GM21515 (cell line): ENCODE measurements around the gene PPP1R12A.
A peak's percentile ranks its signal among the peaks of the same experiment; 100 is the strongest.

ENCODE experiments used
- ATAC-seq: cut with Tn5 transposase; IDR thresholded peaks from one replicate; pipeline ENCODE4 v1.9.1; 2021; ENCODE audit not compliant: unreplicated experiment

Gene PPP1R12A

DNA sequence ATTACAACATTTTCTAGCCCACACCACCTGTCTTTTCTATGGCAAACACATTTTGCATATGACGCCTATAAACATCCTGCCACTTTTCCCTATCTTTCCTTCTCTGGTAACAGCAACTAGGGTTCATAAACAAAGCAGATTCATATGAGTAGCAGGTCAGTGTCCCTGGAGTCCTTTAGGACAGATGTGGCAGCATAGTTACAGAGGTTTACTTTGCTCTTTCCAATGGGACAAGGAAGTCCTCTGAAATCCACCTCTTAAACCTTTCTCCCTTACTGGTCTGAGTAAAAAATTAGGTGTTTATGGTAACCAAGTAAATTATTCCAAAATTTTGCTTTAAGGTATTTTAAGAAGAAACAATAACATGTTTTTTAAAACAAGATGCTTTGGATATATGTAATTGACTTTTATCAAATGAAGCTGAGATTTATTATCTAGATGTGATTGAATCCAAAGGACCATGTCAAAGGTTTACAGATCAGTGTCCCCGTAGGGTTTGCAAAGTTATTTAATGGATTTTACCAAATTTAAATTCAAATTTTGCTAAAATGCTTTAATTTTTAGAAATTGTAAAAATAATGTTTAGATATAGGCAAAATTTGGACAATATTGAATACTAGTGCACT, 164.9 kb downstream of the PPP1R12A start:
- ATAC-seq, result no peak

GRCh38 chr12:79769189-79769859, 165.6 kb downstream of the PPP1R12A start:
- no peak for ATAC-seq

DNA sequence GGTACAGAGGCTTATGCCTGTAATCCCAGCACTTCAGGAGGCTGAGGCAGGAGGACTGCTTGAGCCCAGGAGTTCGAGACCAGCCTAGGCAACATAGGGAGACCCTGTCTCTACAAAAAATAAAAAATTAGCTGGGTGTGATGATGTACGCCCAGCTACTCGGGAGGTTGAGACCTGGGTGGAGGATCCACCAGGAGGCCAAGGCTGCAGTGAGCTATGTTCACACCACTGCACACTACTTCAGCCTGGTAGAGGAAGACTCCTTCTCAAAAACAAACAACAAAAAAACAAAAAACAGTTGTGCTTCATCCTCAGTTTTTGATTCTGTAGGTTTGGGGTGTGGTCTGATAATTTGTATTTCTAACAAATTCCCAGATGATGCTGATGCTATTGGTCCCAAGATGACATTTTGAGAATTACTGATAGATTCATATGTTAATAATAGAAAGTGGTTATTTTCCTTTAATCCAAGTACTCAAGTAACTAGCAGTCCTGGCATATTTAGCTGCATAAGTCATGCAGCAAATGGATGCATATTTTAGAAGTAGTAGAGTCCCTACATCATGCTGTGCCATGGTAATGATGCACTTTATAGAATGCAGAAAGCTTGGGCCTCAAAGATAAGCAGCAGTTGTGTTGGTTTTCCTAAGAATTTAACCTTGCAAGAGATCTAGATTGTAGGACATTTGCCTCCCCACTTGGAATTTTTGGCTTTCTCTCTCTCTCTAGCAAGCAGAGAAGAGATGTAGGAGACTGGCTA, 168.0 kb downstream of the PPP1R12A start:
- no peak for ATAC-seq

DNA sequence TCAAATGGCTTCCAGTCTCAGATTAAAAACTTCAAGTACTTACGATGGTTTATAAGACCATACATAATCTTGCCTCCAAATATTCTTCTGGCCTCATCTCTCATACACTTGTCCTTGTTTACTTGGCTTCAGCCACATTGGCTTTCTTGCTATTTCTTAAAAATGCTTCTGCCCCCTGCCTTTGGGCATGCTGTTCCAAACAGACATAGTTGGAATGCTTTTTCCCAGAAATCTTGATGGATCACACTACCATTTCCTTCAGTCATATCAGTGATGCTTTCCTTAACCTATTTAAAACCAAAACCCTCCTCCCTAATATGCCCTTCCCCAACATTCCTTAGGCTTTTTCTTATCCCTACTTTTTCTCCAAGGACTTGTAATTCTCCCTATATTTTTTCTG, 169.7 kb downstream of the PPP1R12A start:
- ATAC-seq, result no peak

DNA sequence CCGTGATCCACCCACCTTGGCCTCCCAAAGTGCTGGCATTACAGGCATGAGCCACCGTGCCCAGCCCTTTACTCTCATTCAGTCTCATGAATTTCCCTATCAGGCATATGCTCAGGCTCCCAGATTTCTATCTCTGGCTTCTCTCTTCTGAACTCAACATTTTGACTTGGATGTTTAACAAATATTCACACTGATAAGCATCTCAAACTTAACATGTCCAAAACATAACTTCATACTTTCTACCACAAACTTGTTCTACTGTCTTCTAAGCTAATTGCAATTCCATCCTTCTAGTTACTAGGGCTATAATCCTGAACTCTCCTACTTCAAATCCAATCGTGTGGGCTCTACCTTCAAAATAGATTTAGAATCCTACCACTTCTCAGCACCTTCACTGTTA, 170.3 kb downstream of the PPP1R12A start:
- ATAC-seq, result no peak

DNA sequence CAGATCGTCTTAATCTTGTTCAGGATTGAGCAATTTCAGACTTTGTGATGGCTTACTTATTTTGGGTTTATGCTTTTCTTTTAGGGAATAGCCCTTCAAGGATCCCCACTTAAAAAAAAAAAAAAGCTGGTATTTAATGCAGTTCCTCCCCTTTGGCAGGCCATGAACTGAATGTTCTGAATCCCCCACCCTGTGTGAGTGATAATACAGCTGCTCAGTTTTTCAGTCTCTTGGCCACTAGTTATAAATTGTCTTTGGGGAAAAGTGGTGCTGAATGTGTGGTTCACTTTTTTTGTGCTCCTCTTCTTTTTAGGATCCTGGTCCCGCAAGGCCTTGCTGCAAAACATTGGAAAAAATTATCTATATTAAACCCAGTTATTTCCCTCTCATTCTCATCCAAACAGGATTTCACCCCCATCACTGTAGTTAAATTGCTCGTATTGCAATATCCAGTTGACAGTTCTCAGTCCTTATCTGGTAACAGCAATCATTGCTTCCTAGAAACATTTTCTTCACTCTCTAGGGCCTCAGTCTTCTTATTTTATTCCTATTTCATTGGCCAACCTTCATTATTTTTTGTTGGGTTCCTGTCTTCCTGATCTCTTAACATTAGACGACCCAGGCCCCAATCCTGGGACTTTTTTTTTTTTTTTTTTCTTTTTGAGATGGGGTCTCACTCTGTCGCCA, 171.0 kb downstream of the PPP1R12A start:
- ATAC-seq, result no peak

DNA sequence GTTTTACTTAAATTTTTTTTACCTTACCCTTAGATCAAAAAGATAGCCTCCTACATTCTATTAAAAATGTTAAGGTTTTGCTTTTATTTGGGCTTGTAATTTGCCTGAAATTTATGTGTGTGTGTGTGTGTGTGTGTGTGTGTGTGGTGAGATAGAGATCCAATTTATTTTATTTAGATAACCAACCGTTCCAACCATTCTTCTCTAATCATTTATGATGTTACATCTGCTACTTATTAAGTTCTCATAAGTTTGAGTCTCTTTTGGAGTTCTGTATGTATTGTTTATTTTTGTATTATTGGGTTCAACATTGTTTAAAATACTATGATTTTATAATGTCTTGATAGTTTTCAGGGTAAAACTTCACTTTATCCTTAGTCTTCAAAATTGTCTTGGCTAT, 173.6 kb downstream of the PPP1R12A start:
- ATAC-seq, result no peak

- ATAC-seq, result no peak
Measured at GRCh38 chr12:79747274-79747673, 187.6 kb downstream of the PPP1R12A start.

DNA sequence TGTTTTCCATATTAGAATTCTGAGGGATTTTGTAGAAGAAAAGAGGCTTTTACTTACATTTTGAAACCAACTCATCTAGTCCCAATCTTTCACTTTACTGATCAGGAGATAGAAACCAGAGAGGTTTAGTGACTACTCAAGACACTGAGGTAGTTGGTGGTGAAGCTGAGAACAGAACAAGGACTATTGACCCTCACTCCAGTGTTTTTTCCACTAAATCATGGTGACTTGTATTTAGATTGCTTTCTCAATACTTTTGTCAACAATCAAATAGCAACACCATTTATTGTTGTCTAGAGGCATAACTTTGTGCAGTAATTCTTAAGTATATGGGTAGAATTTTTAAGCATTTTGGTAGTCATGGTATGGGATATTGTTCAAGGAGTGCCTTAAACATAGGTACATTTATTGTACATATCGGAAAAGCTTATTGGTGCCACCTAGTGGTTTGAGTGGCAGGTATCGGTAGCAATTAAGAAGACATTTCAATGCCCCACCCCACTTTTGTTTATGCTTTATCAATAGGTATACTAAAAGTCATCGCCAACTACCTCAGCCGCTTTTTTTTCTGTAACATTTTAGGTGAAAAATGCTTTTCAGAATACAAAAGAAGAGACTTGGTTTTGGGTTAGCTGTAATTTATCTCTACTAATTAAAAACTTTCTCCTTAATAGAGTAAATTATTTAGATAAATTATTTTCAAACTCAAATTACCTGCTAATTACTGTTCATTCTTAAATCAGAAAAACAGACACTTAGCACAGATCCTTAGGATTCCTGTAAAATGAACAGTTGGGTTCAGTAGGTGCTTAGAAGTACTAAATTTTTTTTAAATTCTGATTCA, 196.8 kb downstream of the PPP1R12A start:
- peak; percentile 93 for ATAC-seq

- no peak for ATAC-seq
Measured at GRCh38 chr12:79732638-79733037, 202.3 kb downstream of the PPP1R12A start.

DNA sequence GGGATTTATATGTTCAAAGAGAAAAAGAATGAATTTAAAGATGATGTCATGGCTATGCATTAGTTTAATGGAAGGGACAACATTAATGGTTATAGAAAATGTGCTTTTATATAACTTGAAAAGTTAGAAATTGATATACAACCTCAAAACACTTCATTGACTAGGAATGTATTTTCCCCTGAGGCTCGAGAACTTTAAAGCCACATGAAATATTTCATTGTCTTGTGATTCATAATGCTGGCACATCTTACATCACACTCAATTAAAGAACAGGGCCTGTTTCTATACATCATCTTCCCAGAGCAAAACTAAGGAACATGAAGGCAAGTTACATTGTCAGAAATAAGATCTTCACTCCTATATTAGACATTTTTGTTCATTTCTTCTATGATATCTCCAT, 208.9 kb downstream of the PPP1R12A start:
- ATAC-seq, result no peak
